ENCODE data around the gene GRIA1.

The GRIA1 gene

GRCh38 chr5:153490118-153491037 lies at the start of gene GRIA1:
Gene GRIA1 (plus strand): TSS chr5:153490670.
- TF ChIP-seq SP1 (IDR thresholded peaks at IDR 0.05): no peak
- no peak for TF ChIP-seq ZNF384 (IDR thresholded peaks at IDR 0.05)
- no peak for TF ChIP-seq LEF1 (IDR thresholded peaks at IDR 0.05; ENCODE audit: borderline replicate concordance)
- POLR2A ChIA-PET: interaction anchor here (0.7 kb wide), 1 partner anchor 395 kb away, joined by 3 read pairs; no protein-coding TSS in a partner anchor
- no peak for DNase-seq (ENCODE audit: extremely low spot score)
- CTCF ChIA-PET: no interaction called here

GRCh38 chr5:153445875-153446579 lies 44.4 kb upstream of the GRIA1 start:
- TF ChIP-seq FOXK2 (IDR thresholded peaks at IDR 0.05) (no peak), L3MBTL2 (conservative IDR thresholded peaks at IDR 0.05) (no peak), SUZ12 (IDR thresholded peaks at IDR 0.05) (no peak), HDGF (IDR thresholded peaks at IDR 0.05; ENCODE audit: borderline replicate concordance) (no peak), LEF1 (IDR thresholded peaks at IDR 0.05; ENCODE audit: borderline replicate concordance) (no peak), CTBP1 (IDR thresholded peaks at IDR 0.05; ENCODE audit: borderline replicate concordance) (no peak), FOXA1 (IDR thresholded peaks at IDR 0.05) (no peak), PKNOX1 (IDR thresholded peaks at IDR 0.05) (no peak), SP1 (IDR thresholded peaks at IDR 0.05) (no peak), ZNF384 (IDR thresholded peaks at IDR 0.05) (no peak), FOXM1 (IDR thresholded peaks at IDR 0.05; ENCODE audit: borderline replicate concordance) (no peak), ELF4 (IDR thresholded peaks at IDR 0.05) (no peak), ARNT (IDR thresholded peaks at IDR 0.05) (no peak), NFRKB (IDR thresholded peaks at IDR 0.05) (no peak), TARDBP (IDR thresholded peaks at IDR 0.05) (no peak), BHLHE40 (IDR thresholded peaks at IDR 0.05; ENCODE audit: borderline replicate concordance) (no peak)
- no peak for DNase-seq (ENCODE audit: extremely low spot score)
- CTCF ChIA-PET: interaction anchor here (0.6 kb wide), 1 partner anchor 519 kb away, joined by 3 read pairs; no protein-coding TSS in a partner anchor
- POLR2A ChIA-PET: no interaction called here

- ChIA-PET POLR2A (no interaction called here), CTCF (no interaction called here)
- no peak for DNase-seq (ENCODE audit: extremely low spot score)
- TF ChIP-seq ARNT (IDR thresholded peaks at IDR 0.05): no peak
- TF ChIP-seq SP1 (IDR thresholded peaks at IDR 0.05): no peak
- no peak for TF ChIP-seq L3MBTL2 (conservative IDR thresholded peaks at IDR 0.05)
- no peak for TF ChIP-seq ELF4 (IDR thresholded peaks at IDR 0.05)
- no peak for TF ChIP-seq CTBP1 (IDR thresholded peaks at IDR 0.05; ENCODE audit: borderline replicate concordance)
- no peak for TF ChIP-seq TARDBP (IDR thresholded peaks at IDR 0.05)
- TF ChIP-seq SUZ12 (IDR thresholded peaks at IDR 0.05): no peak
- no peak for TF ChIP-seq ZNF384 (IDR thresholded peaks at IDR 0.05)
- no peak for TF ChIP-seq LEF1 (IDR thresholded peaks at IDR 0.05; ENCODE audit: borderline replicate concordance)
- no peak for TF ChIP-seq BHLHE40 (IDR thresholded peaks at IDR 0.05; ENCODE audit: borderline replicate concordance)
- TF ChIP-seq PKNOX1 (IDR thresholded peaks at IDR 0.05): no peak
- TF ChIP-seq FOXK2 (IDR thresholded peaks at IDR 0.05): no peak
- TF ChIP-seq HDGF (IDR thresholded peaks at IDR 0.05; ENCODE audit: borderline replicate concordance): no peak
- TF ChIP-seq FOXA1 (IDR thresholded peaks at IDR 0.05): no peak
- no peak for TF ChIP-seq NFRKB (IDR thresholded peaks at IDR 0.05)
Observed at GRCh38 chr5:153447534-153447933, 42.9 kb upstream of the GRIA1 start.

- POLR2A ChIA-PET: no interaction called here
- CTCF ChIA-PET: no interaction called here
- DNase-seq (ENCODE audit: extremely low spot score): no peak
- TF ChIP-seq BHLHE40 (IDR thresholded peaks at IDR 0.05; ENCODE audit: borderline replicate concordance) (no peak), SUZ12 (IDR thresholded peaks at IDR 0.05) (no peak), L3MBTL2 (conservative IDR thresholded peaks at IDR 0.05) (no peak), FOXM1 (IDR thresholded peaks at IDR 0.05; ENCODE audit: borderline replicate concordance) (no peak), FOXK2 (IDR thresholded peaks at IDR 0.05) (no peak), FOXA1 (IDR thresholded peaks at IDR 0.05) (no peak), ZNF384 (IDR thresholded peaks at IDR 0.05) (no peak), LEF1 (IDR thresholded peaks at IDR 0.05; ENCODE audit: borderline replicate concordance) (no peak), HDGF (IDR thresholded peaks at IDR 0.05; ENCODE audit: borderline replicate concordance) (no peak), SP1 (IDR thresholded peaks at IDR 0.05) (no peak), PKNOX1 (IDR thresholded peaks at IDR 0.05) (no peak), ARNT (IDR thresholded peaks at IDR 0.05) (no peak), TARDBP (IDR thresholded peaks at IDR 0.05) (no peak), CTBP1 (IDR thresholded peaks at IDR 0.05; ENCODE audit: borderline replicate concordance) (no peak), NFRKB (IDR thresholded peaks at IDR 0.05) (no peak), ELF4 (IDR thresholded peaks at IDR 0.05) (no peak)
Observed at GRCh38 chr5:153456354-153456753, 34.1 kb upstream of the GRIA1 start.

- TF ChIP-seq ZNF384 (IDR thresholded peaks at IDR 0.05): no peak
- no peak for TF ChIP-seq PKNOX1 (IDR thresholded peaks at IDR 0.05)
- TF ChIP-seq SUZ12 (IDR thresholded peaks at IDR 0.05): no peak
- no peak for TF ChIP-seq L3MBTL2 (conservative IDR thresholded peaks at IDR 0.05)
- TF ChIP-seq CTBP1 (IDR thresholded peaks at IDR 0.05; ENCODE audit: borderline replicate concordance): no peak
- no peak for TF ChIP-seq ARNT (IDR thresholded peaks at IDR 0.05)
- TF ChIP-seq ELF4 (IDR thresholded peaks at IDR 0.05): no peak
- TF ChIP-seq FOXK2 (IDR thresholded peaks at IDR 0.05): no peak
- no peak for TF ChIP-seq FOXA1 (IDR thresholded peaks at IDR 0.05)
- no peak for TF ChIP-seq SP1 (IDR thresholded peaks at IDR 0.05)
- TF ChIP-seq NFRKB (IDR thresholded peaks at IDR 0.05): no peak
- TF ChIP-seq FOXM1 (IDR thresholded peaks at IDR 0.05; ENCODE audit: borderline replicate concordance): no peak
- TF ChIP-seq HDGF (IDR thresholded peaks at IDR 0.05; ENCODE audit: borderline replicate concordance): no peak
- TF ChIP-seq LEF1 (IDR thresholded peaks at IDR 0.05; ENCODE audit: borderline replicate concordance): no peak
- POLR2A ChIA-PET: no interaction called here
- DNase-seq (ENCODE audit: extremely low spot score): no peak
- CTCF ChIA-PET: no interaction called here
Observed at GRCh38 chr5:153456993-153457392, 33.5 kb upstream of the GRIA1 start.

Measured in HEK293T (cell line).